ENCODE data around the gene MTCL1. TPM values are rescaled to one million over a fixed set of nuclear protein-coding genes. Genes with fewer than 3 reads are reported as not detected.

Gene MTCL1
- polyA plus RNA-seq, 1 experiment, result 29.8 TPM

GRCh38 chr18:8871489-8871888 is 166.1 kb downstream of the MTCL1 start:
- H3K4me3 ChIP-seq (ENCODE audit: low read depth, low read length), result no peak overlapping the region
- no peaks in the 10 kb centered on the region for H3K36me3 ChIP-seq (ENCODE audit: control insufficient read depth, insufficient read depth, low read length)
- CTCF ChIA-PET, result interaction anchor here (0.8 to 1.0 kb wide), 2 partner anchors 10 to 18 kb away, joined by 3 read pairs; no protein-coding TSS in a partner anchor
- no peak for TF ChIP-seq CTCF (IDR thresholded peaks at IDR 0.05; ENCODE audit: insufficient read depth, low read depth, low read length)
- H3K27me3 ChIP-seq (ENCODE audit: control insufficient read depth, insufficient read depth, low read length), result no peaks in the 10 kb centered on the region
- DNase-seq (ENCODE audit: low read depth), result no peak
- POLR2A ChIA-PET, result no interaction called here

- ChIA-PET CTCF (no interaction called here), POLR2A (no interaction called here)
- H3K36me3 ChIP-seq (ENCODE audit: control insufficient read depth, insufficient read depth, low read length), result no peaks in the 10 kb centered on the region
- no peak overlapping the region for H3K4me3 ChIP-seq (ENCODE audit: low read depth, low read length)
- H3K27me3 ChIP-seq (ENCODE audit: control insufficient read depth, insufficient read depth, low read length), result no peaks in the 10 kb centered on the region
- no peak for TF ChIP-seq CTCF (IDR thresholded peaks at IDR 0.05; ENCODE audit: insufficient read depth, low read depth, low read length)
- no peak for DNase-seq (ENCODE audit: low read depth)
Observed at GRCh38 chr18:8874872-8875271, 169.5 kb downstream of the MTCL1 start.

- DNase-seq (ENCODE audit: low read depth), result no peak
- ChIA-PET POLR2A (no interaction called here), CTCF (no interaction called here)
- no peak overlapping the region for H3K4me3 ChIP-seq (ENCODE audit: low read depth, low read length)
- no peaks in the 10 kb centered on the region for H3K36me3 ChIP-seq (ENCODE audit: control insufficient read depth, insufficient read depth, low read length)
- TF ChIP-seq CTCF (IDR thresholded peaks at IDR 0.05; ENCODE audit: insufficient read depth, low read depth, low read length), result no peak
- H3K27me3 ChIP-seq (ENCODE audit: control insufficient read depth, insufficient read depth, low read length), result no peaks in the 10 kb centered on the region
Observed at GRCh38 chr18:8876887-8877286, 171.5 kb downstream of the MTCL1 start.

GRCh38 chr18:8881103-8881502 is 175.7 kb downstream of the MTCL1 start:
- CTCF ChIA-PET, result interaction anchor here (1.2 kb wide), 1 partner anchor 14 kb away, joined by 3 read pairs; no protein-coding TSS in a partner anchor
- POLR2A ChIA-PET, result no interaction called here
- TF ChIP-seq CTCF (IDR thresholded peaks at IDR 0.05; ENCODE audit: insufficient read depth, low read depth, low read length), result no peak

More at GRCh38 chr18:8881103-8881502, 175.7 kb downstream of the MTCL1 start:
- DNase-seq (ENCODE audit: low read depth), result no peak
- H3K4me3 ChIP-seq (ENCODE audit: low read depth, low read length), result no peak overlapping the region
- no peaks in the 10 kb centered on the region for H3K27me3 ChIP-seq (ENCODE audit: control insufficient read depth, insufficient read depth, low read length)
- no peaks in the 10 kb centered on the region for H3K36me3 ChIP-seq (ENCODE audit: control insufficient read depth, insufficient read depth, low read length)

Small RNAs within 50 kb of the gene (small RNA-seq; reads per million reads assigned to genes)
- not detected for gene RF00019 (ENCODE audit: insufficient read length, low read depth, low replicate concordance)

Other genes starting within 250 kb of the MTCL1 start
- 8.8 and 25.6 TPM in 2 replicates for gene RAB12, start 96.1 kb upstream of the MTCL1 start, polyA plus RNA-seq (2011; rRNA removed)

All from BJ (cell line).